GM18511 (cell line): Measurements from ENCODE around the gene MRGPRG.

Source experiments
- ATAC-seq: cut with Tn5 transposase; IDR thresholded peaks from one replicate; pipeline ENCODE4 v1.9.1; 2021; ENCODE audit warnings: mild to moderate bottlenecking, moderate library complexity; ENCODE audit not compliant: unreplicated experiment

MRGPRG gene

GRCh38 chr11:3226846-3227567 is 8.4 kb upstream of the MRGPRG start:
- no peak for ATAC-seq

GRCh38 chr11:3225826-3226750 is 7.5 kb upstream of the MRGPRG start:
- no peak for ATAC-seq

GRCh38 chr11:3225159-3225758 is 6.6 kb upstream of the MRGPRG start:
- ATAC-seq = no peak

- ATAC-seq = no peak
Observed at GRCh38 chr11:3224401-3225057, 5.9 kb upstream of the MRGPRG start.

- no peak for ATAC-seq
Observed at GRCh38 chr11:3223932-3224381, 5.3 kb upstream of the MRGPRG start.

- ATAC-seq = no peak
Observed at GRCh38 chr11:3222941-3223915, 4.6 kb upstream of the MRGPRG start.

- ATAC-seq = no peak
Observed at GRCh38 chr11:3222003-3222855, 3.6 kb upstream of the MRGPRG start.

GRCh38 chr11:3221408-3222002 is 2.9 kb upstream of the MRGPRG start:
- ATAC-seq = no peak

- ATAC-seq = no peak
Observed at GRCh38 chr11:3220521-3221407, 2.2 kb upstream of the MRGPRG start.

GRCh38 chr11:3220101-3220500 is 1.5 kb upstream of the MRGPRG start:
- ATAC-seq = no peak

- ATAC-seq = no peak
Observed at GRCh38 chr11:3219281-3219892, 774 bp upstream of the MRGPRG start.

- ATAC-seq = no peak
Observed at GRCh38 chr11:3217818-3218482, 663 bp downstream of the MRGPRG start.

GRCh38 chr11:3216027-3216525 is 2.5 kb downstream of the MRGPRG start:
- ATAC-seq = no peak

GRCh38 chr11:3215346-3216026 is 3.1 kb downstream of the MRGPRG start:
- no peak for ATAC-seq

GRCh38 chr11:3214420-3214699 is 4.3 kb downstream of the MRGPRG start:
- ATAC-seq = no peak
